ENCODE data around the gene NEGR1.

The NEGR1 gene

GRCh38 chr1:71490432-71490831 lies 791.9 kb downstream of the NEGR1 start:
- no peak for TF ChIP-seq CTCF (IDR thresholded peaks at IDR 0.05; ENCODE audit: insufficient read depth, low read depth, low read length, missing control alignments)
- DNase-seq (ENCODE audit: low read depth) = peak; percentile 77
- H3K4me3 ChIP-seq (ENCODE audit: low read length) = no peak overlapping the region

GRCh38 chr1:71488555-71489252 lies 793.6 kb downstream of the NEGR1 start:
- DNase-seq (ENCODE audit: low read depth) = peak; percentile 3
- no peak overlapping the region for H3K4me3 ChIP-seq (ENCODE audit: low read length)

GRCh38 chr1:71473331-71473730 lies 809.0 kb downstream of the NEGR1 start:
- no peak overlapping the region for H3K4me3 ChIP-seq (ENCODE audit: low read length)
- no peak for TF ChIP-seq CTCF (IDR thresholded peaks at IDR 0.05; ENCODE audit: insufficient read depth, low read depth, low read length, missing control alignments)
- DNase-seq (ENCODE audit: low read depth) = no peak

More at GRCh38 chr1:71488555-71489252, 793.6 kb downstream of the NEGR1 start:
- TF ChIP-seq CTCF (IDR thresholded peaks at IDR 0.05; ENCODE audit: insufficient read depth, low read depth, low read length, missing control alignments) = no peak

GRCh38 chr1:71465093-71465492 lies 817.2 kb downstream of the NEGR1 start:
- TF ChIP-seq CTCF (IDR thresholded peaks at IDR 0.05; ENCODE audit: insufficient read depth, low read depth, low read length, missing control alignments) = no peak
- no peak for DNase-seq (ENCODE audit: low read depth)
- H3K4me3 ChIP-seq (ENCODE audit: low read length) = no peak overlapping the region

- no peak for TF ChIP-seq CTCF (IDR thresholded peaks at IDR 0.05; ENCODE audit: insufficient read depth, low read depth, low read length, missing control alignments)
- H3K4me3 ChIP-seq (ENCODE audit: low read length) = no peak overlapping the region
- DNase-seq (ENCODE audit: low read depth) = peak; percentile 1
These were observed 818.3 kb downstream of the NEGR1 start for GRCh38 chr1:71464016-71464415.

GRCh38 chr1:71463144-71463543 lies 819.2 kb downstream of the NEGR1 start:
- peak; percentile 5 for DNase-seq (ENCODE audit: low read depth)
- no peak overlapping the region for H3K4me3 ChIP-seq (ENCODE audit: low read length)
- TF ChIP-seq CTCF (IDR thresholded peaks at IDR 0.05; ENCODE audit: insufficient read depth, low read depth, low read length, missing control alignments) = no peak

- TF ChIP-seq CTCF (IDR thresholded peaks at IDR 0.05; ENCODE audit: insufficient read depth, low read depth, low read length, missing control alignments) = no peak
- no peak overlapping the region for H3K4me3 ChIP-seq (ENCODE audit: low read length)
- DNase-seq (ENCODE audit: low read depth) = no peak
These were observed 820.1 kb downstream of the NEGR1 start for GRCh38 chr1:71462247-71462646.
